PC-9 (cell line): Measurements from ENCODE around the gene CXCL1. TPM values are rescaled to one million over a fixed set of nuclear protein-coding genes. Genes with fewer than 3 reads are reported as not detected.

Experiments used
- BruUV-seq: library from RNA; stranded (reverse); fragments of 400-500 nt; replicated peaks from 2 replicates; lab custom pipeline; 2021; lab: Mats Ljungman, UMichigan
- CTCF ChIA-PET: fragments of 300-600 bp; sonication (Branson Sonifier 250); formaldehyde crosslinking; loops from one replicate; lab custom pipeline; 2022; ENCODE audit warnings: antibody characterized with exemption; lab: Charles Lee
- POLR2A ChIA-PET: fragments of 300-600 bp; sonication (Branson Sonifier 250); formaldehyde crosslinking; loops from one replicate; lab custom pipeline; 2022; ENCODE audit warnings: antibody characterized with exemption; ENCODE audit not compliant: unreplicated experiment; lab: Charles Lee
- DNase-seq, 2 experiments: peaks; one replicate each; pipeline versions ENCODE4 v3.0.0 to v3.0.0-alpha.2; 2015 to 2022; ENCODE audit warnings: mixed read lengths in 1 of 2
- H2AFZ ChIP-seq: fragments of 200-600 bp; sonication (generic); 2 replicates; pipeline ENCODE4 v1.8.1; 2017; ENCODE audit warnings: antibody characterized with exemption
- H3F3A ChIP-seq: fragments of 200-600 bp; sonication (generic); 2 replicates; pipeline ENCODE4 v1.8.1; 2017; ENCODE audit warnings: antibody characterized with exemption, mild to moderate bottlenecking, low read depth; ENCODE audit not compliant: insufficient read depth
- H3K27ac ChIP-seq: fragments of 200-600 bp; sonication (generic); 2 replicates; pipeline ENCODE4 v1.6.1; 2016; ENCODE audit warnings: mixed run types
- H3K27me3 ChIP-seq: fragments of 200-600 bp; sonication (generic); 2 replicates; pipeline ENCODE4 v1.6.1; 2016; ENCODE audit warnings: low read depth, mixed run types; ENCODE audit not compliant: insufficient read depth
- H3K36me3 ChIP-seq: fragments of 200-600 bp; sonication (generic); 2 replicates; pipeline ENCODE4 v1.6.1; 2016; ENCODE audit warnings: low read depth, mixed run types
- H3K4me1 ChIP-seq: fragments of 200-600 bp; sonication (generic); replicated peaks from 2 replicates; pipeline ENCODE4 v1.6.1; 2016; ENCODE audit warnings: mixed run types; ENCODE audit not compliant: insufficient read depth
- H3K4me2 ChIP-seq: fragments of 200-600 bp; sonication (generic); 2 replicates; pipeline ENCODE4 v1.6.1; 2017; ENCODE audit warnings: mixed run types
- H3K4me3 ChIP-seq: fragments of 200-600 bp; sonication (generic); 2 replicates; pipeline ENCODE4 v1.6.1; 2016; ENCODE audit warnings: mixed run types
- H3K79me2 ChIP-seq: fragments of 200-600 bp; sonication (generic); 2 replicates; pipeline ENCODE4 v1.6.1; 2017; ENCODE audit warnings: low read depth, mixed run types
- H3K9me2 ChIP-seq: fragments of 200-600 bp; sonication (generic); 2 replicates; pipeline ENCODE4 v1.8.1; 2017; ENCODE audit warnings: mild to moderate bottlenecking; ENCODE audit not compliant: insufficient read depth
- H3K9me3 ChIP-seq: fragments of 200-600 bp; sonication (generic); 2 replicates; pipeline ENCODE4 v1.8.1; 2016; ENCODE audit warnings: low read depth; ENCODE audit not compliant: insufficient read depth
- H4K20me1 ChIP-seq: fragments of 200-600 bp; sonication (generic); 2 replicates; pipeline ENCODE4 v1.8.1; 2017; ENCODE audit not compliant: insufficient read depth
- EZH2 ChIP-seq: fragments of 200-600 bp; sonication (generic); IDR thresholded peaks from 2 replicates; pipeline ENCODE4 v1.8.0; 2017; ENCODE audit warnings: antibody characterized with exemption, low read depth
- intact Hi-C: fragments of 100-400 bp; cut with micrococcal nuclease; formaldehyde crosslinking; loops from one replicate; pipeline ENCODE4 v1.10.0; 2022; ENCODE audit not compliant: unreplicated experiment
- total RNA-seq: library from RNA; stranded (reverse); gene quantifications from 2 replicates; pipeline ENCODE4 v1.2.3, GENCODE V29; 2021
- TF ChIP-seq, protein P1 (sequence below): fragments of 200-600 bp; sonication (generic); conservative IDR thresholded peaks from 2 replicates; pipeline ENCODE4 v1.6.1; 2017; ENCODE audit warnings: mixed run types, antibody characterized with exemption, mild to moderate bottlenecking, moderate library complexity

Gene CXCL1
- total RNA-seq, 1 experiment from 2014 or later: 0.33 TPM

DNA sequence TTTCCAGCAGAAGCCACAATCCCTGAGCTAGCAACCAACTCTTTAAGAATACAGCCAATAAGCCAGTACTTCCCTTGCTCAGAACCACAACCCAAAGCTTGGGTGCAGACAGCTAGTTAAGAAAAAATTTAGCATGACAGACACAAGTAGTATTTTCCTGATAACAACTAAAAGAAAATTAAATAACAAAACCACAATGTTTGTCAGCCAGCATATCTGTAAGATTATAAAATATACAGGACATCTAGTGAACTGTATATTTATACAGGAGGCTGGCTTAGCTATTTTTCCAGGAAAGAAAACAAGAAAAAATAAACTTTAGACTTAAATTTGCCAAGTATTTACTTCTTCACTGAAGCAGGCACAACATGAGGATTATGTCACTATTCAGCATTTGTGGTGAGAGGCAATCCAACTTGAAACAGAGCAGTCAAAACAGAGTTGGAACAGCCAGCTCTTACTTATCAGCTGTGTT lies 9.5 kb upstream of the CXCL1 start:
- no peak overlapping the region for H2AFZ ChIP-seq
- no peak overlapping the region for H3K27ac ChIP-seq
- BruUV-seq: no TSS peak
- H3K9me3 ChIP-seq: no peaks in the 10 kb centered on the region
- H3K9me2 ChIP-seq: no peaks in the 10 kb centered on the region
- H3F3A ChIP-seq: no peaks in the 10 kb centered on the region
- no peaks in the 10 kb centered on the region for H3K36me3 ChIP-seq
- H3K79me2 ChIP-seq: no peaks in the 10 kb centered on the region
- DNase-seq: no peak
- H3K4me2 ChIP-seq: no peak overlapping the region
- H3K27me3 ChIP-seq: no peaks in the 10 kb centered on the region
- POLR2A ChIA-PET: no interaction called here
- TF ChIP-seq EZH2: no peak
- TF ChIP-seq, protein P1, sequence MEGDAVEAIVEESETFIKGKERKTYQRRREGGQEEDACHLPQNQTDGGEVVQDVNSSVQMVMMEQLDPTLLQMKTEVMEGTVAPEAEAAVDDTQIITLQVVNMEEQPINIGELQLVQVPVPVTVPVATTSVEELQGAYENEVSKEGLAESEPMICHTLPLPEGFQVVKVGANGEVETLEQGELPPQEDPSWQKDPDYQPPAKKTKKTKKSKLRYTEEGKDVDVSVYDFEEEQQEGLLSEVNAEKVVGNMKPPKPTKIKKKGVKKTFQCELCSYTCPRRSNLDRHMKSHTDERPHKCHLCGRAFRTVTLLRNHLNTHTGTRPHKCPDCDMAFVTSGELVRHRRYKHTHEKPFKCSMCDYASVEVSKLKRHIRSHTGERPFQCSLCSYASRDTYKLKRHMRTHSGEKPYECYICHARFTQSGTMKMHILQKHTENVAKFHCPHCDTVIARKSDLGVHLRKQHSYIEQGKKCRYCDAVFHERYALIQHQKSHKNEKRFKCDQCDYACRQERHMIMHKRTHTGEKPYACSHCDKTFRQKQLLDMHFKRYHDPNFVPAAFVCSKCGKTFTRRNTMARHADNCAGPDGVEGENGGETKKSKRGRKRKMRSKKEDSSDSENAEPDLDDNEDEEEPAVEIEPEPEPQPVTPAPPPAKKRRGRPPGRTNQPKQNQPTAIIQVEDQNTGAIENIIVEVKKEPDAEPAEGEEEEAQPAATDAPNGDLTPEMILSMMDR: no peak
- H3K4me1 ChIP-seq: no peaks in the 10 kb centered on the region
- intact Hi-C loops: loop anchor here (5.0 kb wide), 1 partner anchor 132 kb away; no protein-coding TSS in a partner anchor
- CTCF ChIA-PET: no interaction called here
- no peaks in the 10 kb centered on the region for H4K20me1 ChIP-seq
- H3K4me3 ChIP-seq: no peak overlapping the region

DNA sequence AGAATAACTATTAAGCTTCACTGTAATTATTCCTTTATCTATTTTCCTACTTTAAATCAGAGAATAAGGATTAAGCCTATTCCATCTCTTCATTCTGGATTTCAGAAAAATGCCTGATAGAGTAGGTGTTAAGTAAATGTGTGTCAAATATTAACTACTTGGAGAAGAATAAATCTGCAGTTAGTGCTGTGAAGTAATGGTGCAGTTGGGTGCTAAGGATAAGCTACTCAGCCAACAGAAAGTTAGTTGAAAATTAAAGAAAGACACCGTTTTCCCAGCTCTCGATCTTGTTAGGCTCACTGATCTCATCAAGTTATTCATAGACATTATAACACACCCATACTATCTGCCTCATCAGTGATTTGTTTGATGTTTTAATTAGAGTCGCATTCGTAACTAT lies 9.0 kb upstream of the CXCL1 start:
- TF ChIP-seq, protein P1: no peak
- TF ChIP-seq EZH2: no peak
- Histone ChIP-seq H3K4me3 (no peak overlapping the region), H2AFZ (no peak overlapping the region), H3F3A (no peaks in the 10 kb centered on the region), H3K4me2 (no peak overlapping the region), H3K9me3 (no peaks in the 10 kb centered on the region), H3K79me2 (no peaks in the 10 kb centered on the region), H3K36me3 (no peaks in the 10 kb centered on the region), H3K4me1 (no peaks in the 10 kb centered on the region), H3K9me2 (no peaks in the 10 kb centered on the region), H3K27ac (no peak overlapping the region), H3K27me3 (no peaks in the 10 kb centered on the region), H4K20me1 (no peaks in the 10 kb centered on the region)
- intact Hi-C loops: loop anchor here (5.0 kb wide), 1 partner anchor 133 kb away; no protein-coding TSS in a partner anchor
- no TSS peak for BruUV-seq
- POLR2A ChIA-PET: no interaction called here
- DNase-seq: no peak
- CTCF ChIA-PET: no interaction called here

DNA sequence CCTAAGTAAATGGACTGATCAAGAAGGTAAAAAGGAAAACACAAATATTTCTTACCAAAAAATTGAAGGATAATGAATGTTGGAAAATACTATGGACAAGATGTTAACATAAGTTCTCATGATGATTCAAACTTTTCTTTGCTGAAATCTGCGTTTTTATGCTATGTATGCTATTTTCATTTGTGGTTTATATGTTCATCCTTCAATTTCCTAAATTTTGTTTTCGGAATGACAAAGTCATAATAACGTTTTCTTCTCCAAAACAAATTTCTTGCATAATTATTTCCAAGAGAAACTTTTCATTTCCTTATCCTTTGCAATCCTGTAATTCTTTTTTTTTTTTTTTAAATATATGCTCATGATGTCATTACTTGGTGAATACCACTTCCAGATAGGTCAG lies 8.3 kb upstream of the CXCL1 start:
- ChIA-PET CTCF (no interaction called here), POLR2A (no interaction called here)
- DNase-seq: no peak
- Histone ChIP-seq H3K36me3 (no peaks in the 10 kb centered on the region), H2AFZ (no peak overlapping the region), H3F3A (no peaks in the 10 kb centered on the region), H3K27ac (no peak overlapping the region), H3K4me1 (no peaks in the 10 kb centered on the region), H3K79me2 (no peaks in the 10 kb centered on the region), H4K20me1 (no peaks in the 10 kb centered on the region), H3K9me3 (no peaks in the 10 kb centered on the region), H3K4me3 (no peak overlapping the region), H3K4me2 (no peak overlapping the region), H3K27me3 (no peaks in the 10 kb centered on the region), H3K9me2 (no peaks in the 10 kb centered on the region)
- intact Hi-C loops: loop anchor here (5.0 kb wide), 1 partner anchor 134 kb away; no protein-coding TSS in a partner anchor
- TF ChIP-seq, protein P1: no peak
- no peak for TF ChIP-seq EZH2
- no TSS peak for BruUV-seq
